ENCODE results near the gene LSS. TPM values are rescaled to one million over a fixed set of nuclear protein-coding genes. Genes with fewer than 3 reads are reported as not detected.

LSS gene
- total RNA-seq, 1 donor from 2014 or later: 83.2 TPM

DNA sequence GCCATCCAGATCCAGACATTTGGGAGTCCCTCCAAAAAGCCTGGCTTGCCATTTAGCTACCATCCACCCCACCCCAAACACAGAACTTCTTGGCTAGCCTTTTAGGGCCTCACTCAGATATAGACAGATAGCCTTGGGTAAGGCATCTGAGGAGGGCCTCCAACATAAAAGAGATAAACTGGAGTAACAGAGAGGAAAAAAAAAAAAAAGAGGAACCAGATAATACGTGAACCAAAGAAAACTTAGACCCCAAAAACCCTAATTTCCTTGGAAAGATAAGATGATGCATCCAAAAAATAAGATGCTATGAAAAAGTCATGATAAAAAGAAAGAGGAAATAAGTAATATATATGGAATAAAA, 19.8 kb upstream of the LSS start:
- H2AFZ ChIP-seq (ENCODE audit: low read depth, low read length): no peak overlapping the region
- peaks cover 35% of the 10 kb centered on the region for H3K36me3 ChIP-seq (ENCODE audit: insufficient read depth, low read length)
- H3K9me3 Mint-ChIP-seq (ENCODE audit: unreplicated experiment): no peaks in the 10 kb centered on the region
- H3K27ac ChIP-seq (ENCODE audit: low read depth, low read length): no peak overlapping the region
- H3K4me2 ChIP-seq (ENCODE audit: low read length): no peak overlapping the region
- no peaks in the 10 kb centered on the region for H3K79me2 ChIP-seq (ENCODE audit: insufficient read depth, low read length)
- H3K9me3 ChIP-seq (ENCODE audit: insufficient read depth, low read depth, low read length): no peaks in the 10 kb centered on the region
- no peaks in the 10 kb centered on the region for H3K4me1 Mint-ChIP-seq (ENCODE audit: low read depth, unreplicated experiment)
- H3K4me1 ChIP-seq (ENCODE audit: insufficient read depth, low read length): no peaks in the 10 kb centered on the region
- DNase-seq (ENCODE audit: low read depth): no peak
- no peak overlapping the region for H3K4me3 Mint-ChIP-seq (ENCODE audit: unreplicated experiment)
- H3K4me3 ChIP-seq (ENCODE audit: insufficient read depth, low read depth, low read length): no peak overlapping the region
- TF ChIP-seq, protein P1, sequence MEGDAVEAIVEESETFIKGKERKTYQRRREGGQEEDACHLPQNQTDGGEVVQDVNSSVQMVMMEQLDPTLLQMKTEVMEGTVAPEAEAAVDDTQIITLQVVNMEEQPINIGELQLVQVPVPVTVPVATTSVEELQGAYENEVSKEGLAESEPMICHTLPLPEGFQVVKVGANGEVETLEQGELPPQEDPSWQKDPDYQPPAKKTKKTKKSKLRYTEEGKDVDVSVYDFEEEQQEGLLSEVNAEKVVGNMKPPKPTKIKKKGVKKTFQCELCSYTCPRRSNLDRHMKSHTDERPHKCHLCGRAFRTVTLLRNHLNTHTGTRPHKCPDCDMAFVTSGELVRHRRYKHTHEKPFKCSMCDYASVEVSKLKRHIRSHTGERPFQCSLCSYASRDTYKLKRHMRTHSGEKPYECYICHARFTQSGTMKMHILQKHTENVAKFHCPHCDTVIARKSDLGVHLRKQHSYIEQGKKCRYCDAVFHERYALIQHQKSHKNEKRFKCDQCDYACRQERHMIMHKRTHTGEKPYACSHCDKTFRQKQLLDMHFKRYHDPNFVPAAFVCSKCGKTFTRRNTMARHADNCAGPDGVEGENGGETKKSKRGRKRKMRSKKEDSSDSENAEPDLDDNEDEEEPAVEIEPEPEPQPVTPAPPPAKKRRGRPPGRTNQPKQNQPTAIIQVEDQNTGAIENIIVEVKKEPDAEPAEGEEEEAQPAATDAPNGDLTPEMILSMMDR (IDR thresholded peaks at IDR 0.05; ENCODE audit: insufficient read depth, low read depth, low read length): no peak
- TF ChIP-seq EZH2 (IDR thresholded peaks at IDR 0.05; ENCODE audit: insufficient read depth, low read length): no peak
- H3K27me3 Mint-ChIP-seq (ENCODE audit: low read depth, unreplicated experiment): no peaks in the 10 kb centered on the region
- no peaks in the 10 kb centered on the region for H3K27me3 ChIP-seq (ENCODE audit: insufficient read depth, low read length)
- peaks cover 24% of the 10 kb centered on the region for H4K20me1 ChIP-seq (ENCODE audit: insufficient read depth, low read length)
- FAIRE-seq: no peak
- peaks cover 28% of the 10 kb centered on the region for H3K36me3 Mint-ChIP-seq (ENCODE audit: low read depth, unreplicated experiment)
- no peak overlapping the region for H3K27ac Mint-ChIP-seq (ENCODE audit: unreplicated experiment)
- no peak overlapping the region for H3K9ac ChIP-seq (ENCODE audit: low read length)

DNA sequence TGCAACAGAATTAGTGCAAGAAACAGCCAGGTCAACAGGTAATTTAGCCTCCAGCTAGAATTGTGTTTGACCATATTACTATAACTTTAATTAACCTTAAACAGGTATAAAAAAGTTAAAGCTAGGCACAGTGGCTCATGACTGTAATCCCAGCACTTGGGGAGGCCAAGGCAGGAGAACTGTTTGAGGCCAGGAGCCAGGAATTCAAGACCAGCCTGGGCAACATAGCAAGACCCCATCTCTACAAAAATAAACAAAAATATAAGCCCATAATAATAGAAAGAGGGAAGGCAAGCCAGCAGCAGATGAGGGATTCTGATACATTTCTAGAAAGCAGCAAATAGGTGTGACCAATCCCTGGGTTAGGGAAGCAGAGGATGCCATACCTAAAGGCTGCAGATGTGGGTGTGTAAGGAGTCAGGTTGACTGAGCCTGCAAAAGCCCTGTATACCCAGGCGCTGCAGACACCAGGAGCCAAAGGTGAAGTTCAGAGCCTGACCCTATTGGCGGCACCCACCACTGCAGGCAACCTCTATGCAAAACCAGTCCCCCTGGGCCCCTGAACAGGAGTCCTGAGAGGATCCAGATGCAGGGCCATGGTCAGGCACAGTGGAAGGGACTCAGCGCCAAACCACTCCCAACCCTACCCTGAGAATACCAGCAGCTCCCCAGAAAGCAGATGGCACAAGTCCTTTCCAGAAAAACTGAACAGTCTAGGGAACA, 19.3 kb upstream of the LSS start:
- FAIRE-seq: no peak
- Histone ChIP-seq H3K9ac (ENCODE audit: low read length) (no peak overlapping the region), H3K79me2 (ENCODE audit: insufficient read depth, low read length) (no peaks in the 10 kb centered on the region), H2AFZ (ENCODE audit: low read depth, low read length) (no peak overlapping the region), H3K4me3 (ENCODE audit: insufficient read depth, low read depth, low read length) (no peak overlapping the region), H3K27ac (ENCODE audit: low read depth, low read length) (no peak overlapping the region), H3K27me3 (ENCODE audit: insufficient read depth, low read length) (no peaks in the 10 kb centered on the region), H3K4me1 (ENCODE audit: insufficient read depth, low read length) (no peaks in the 10 kb centered on the region), H3K9me3 (ENCODE audit: insufficient read depth, low read depth, low read length) (no peaks in the 10 kb centered on the region), H4K20me1 (ENCODE audit: insufficient read depth, low read length) (peaks cover 23% of the 10 kb centered on the region), H3K4me2 (ENCODE audit: low read length) (no peak overlapping the region), H3K36me3 (ENCODE audit: insufficient read depth, low read length) (peaks cover 38% of the 10 kb centered on the region)
- DNase-seq (ENCODE audit: low read depth): no peak
- no peaks in the 10 kb centered on the region for H3K9me3 Mint-ChIP-seq (ENCODE audit: unreplicated experiment)
- H3K27ac Mint-ChIP-seq (ENCODE audit: unreplicated experiment): no peak overlapping the region
- H3K4me1 Mint-ChIP-seq (ENCODE audit: low read depth, unreplicated experiment): no peaks in the 10 kb centered on the region
- TF ChIP-seq EZH2 (IDR thresholded peaks at IDR 0.05; ENCODE audit: insufficient read depth, low read length): no peak
- TF ChIP-seq, protein P1 (IDR thresholded peaks at IDR 0.05; ENCODE audit: insufficient read depth, low read depth, low read length): no peak
- H3K36me3 Mint-ChIP-seq (ENCODE audit: low read depth, unreplicated experiment): peaks cover 28% of the 10 kb centered on the region
- H3K4me3 Mint-ChIP-seq (ENCODE audit: unreplicated experiment): no peak overlapping the region
- no peaks in the 10 kb centered on the region for H3K27me3 Mint-ChIP-seq (ENCODE audit: low read depth, unreplicated experiment)

DNA sequence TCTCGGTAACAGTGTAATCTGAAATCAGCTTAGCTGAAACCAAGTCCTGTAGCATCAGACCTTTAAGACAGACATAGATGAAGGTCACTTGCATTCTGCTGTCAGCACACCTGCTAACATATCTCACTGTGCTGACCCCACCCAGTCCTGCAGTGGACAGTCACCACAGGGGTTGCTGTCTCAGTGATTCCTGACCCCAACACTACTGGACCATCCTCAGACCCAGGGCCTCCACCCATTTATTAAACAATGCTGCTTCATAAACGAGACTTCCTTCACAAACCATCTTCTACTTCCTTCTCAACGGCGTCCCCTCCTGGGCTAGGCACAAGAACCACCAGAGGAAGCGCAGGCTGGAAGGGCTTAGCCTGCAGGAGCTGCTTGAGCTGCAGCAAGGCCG, 17.8 kb upstream of the LSS start:
- no peaks in the 10 kb centered on the region for H3K27me3 Mint-ChIP-seq (ENCODE audit: low read depth, unreplicated experiment)
- no peaks in the 10 kb centered on the region for H3K9me3 ChIP-seq (ENCODE audit: insufficient read depth, low read depth, low read length)
- H3K4me3 Mint-ChIP-seq (ENCODE audit: unreplicated experiment): no peak overlapping the region
- no peak overlapping the region for H2AFZ ChIP-seq (ENCODE audit: low read depth, low read length)
- H3K4me1 Mint-ChIP-seq (ENCODE audit: low read depth, unreplicated experiment): no peaks in the 10 kb centered on the region
- no peak overlapping the region for H3K4me3 ChIP-seq (ENCODE audit: insufficient read depth, low read depth, low read length)
- no peak overlapping the region for H3K27ac ChIP-seq (ENCODE audit: low read depth, low read length)
- no peak overlapping the region for H3K9ac ChIP-seq (ENCODE audit: low read length)
- no peak overlapping the region for H3K27ac Mint-ChIP-seq (ENCODE audit: unreplicated experiment)
- no peaks in the 10 kb centered on the region for H3K79me2 ChIP-seq (ENCODE audit: insufficient read depth, low read length)
- H3K4me2 ChIP-seq (ENCODE audit: low read length): no peak overlapping the region
- FAIRE-seq: no peak
- H3K9me3 Mint-ChIP-seq (ENCODE audit: unreplicated experiment): no peaks in the 10 kb centered on the region
- H3K27me3 ChIP-seq (ENCODE audit: insufficient read depth, low read length): no peaks in the 10 kb centered on the region
- no peaks in the 10 kb centered on the region for H3K4me1 ChIP-seq (ENCODE audit: insufficient read depth, low read length)
- no peak for DNase-seq (ENCODE audit: low read depth)
- H3K36me3 ChIP-seq (ENCODE audit: insufficient read depth, low read length): peaks cover 49% of the 10 kb centered on the region
- H3K36me3 Mint-ChIP-seq (ENCODE audit: low read depth, unreplicated experiment): peaks cover 25% of the 10 kb centered on the region
- TF ChIP-seq EZH2 (IDR thresholded peaks at IDR 0.05; ENCODE audit: insufficient read depth, low read length): no peak
- TF ChIP-seq, protein P1 (IDR thresholded peaks at IDR 0.05; ENCODE audit: insufficient read depth, low read depth, low read length): no peak
- H4K20me1 ChIP-seq (ENCODE audit: insufficient read depth, low read length): peaks cover 27% of the 10 kb centered on the region

Measured in astrocyte (in vitro differentiated cells and primary cell).